ENCODE data around the gene DDX50. TPM values are rescaled to one million over a fixed set of nuclear protein-coding genes. Genes with fewer than 3 reads are reported as not detected.

DDX50 gene, protein sequence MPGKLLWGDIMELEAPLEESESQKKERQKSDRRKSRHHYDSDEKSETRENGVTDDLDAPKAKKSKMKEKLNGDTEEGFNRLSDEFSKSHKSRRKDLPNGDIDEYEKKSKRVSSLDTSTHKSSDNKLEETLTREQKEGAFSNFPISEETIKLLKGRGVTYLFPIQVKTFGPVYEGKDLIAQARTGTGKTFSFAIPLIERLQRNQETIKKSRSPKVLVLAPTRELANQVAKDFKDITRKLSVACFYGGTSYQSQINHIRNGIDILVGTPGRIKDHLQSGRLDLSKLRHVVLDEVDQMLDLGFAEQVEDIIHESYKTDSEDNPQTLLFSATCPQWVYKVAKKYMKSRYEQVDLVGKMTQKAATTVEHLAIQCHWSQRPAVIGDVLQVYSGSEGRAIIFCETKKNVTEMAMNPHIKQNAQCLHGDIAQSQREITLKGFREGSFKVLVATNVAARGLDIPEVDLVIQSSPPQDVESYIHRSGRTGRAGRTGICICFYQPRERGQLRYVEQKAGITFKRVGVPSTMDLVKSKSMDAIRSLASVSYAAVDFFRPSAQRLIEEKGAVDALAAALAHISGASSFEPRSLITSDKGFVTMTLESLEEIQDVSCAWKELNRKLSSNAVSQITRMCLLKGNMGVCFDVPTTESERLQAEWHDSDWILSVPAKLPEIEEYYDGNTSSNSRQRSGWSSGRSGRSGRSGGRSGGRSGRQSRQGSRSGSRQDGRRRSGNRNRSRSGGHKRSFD
- total RNA-seq, result 40.9 and 41.7 TPM in 2 replicates

GRCh38 chr10:68901105-68901927, at the start of gene DDX50:
DDX50 (plus strand) TSS chr10:68901315; CDS start chr10:68901385, 70 bp downstream.

DNA sequence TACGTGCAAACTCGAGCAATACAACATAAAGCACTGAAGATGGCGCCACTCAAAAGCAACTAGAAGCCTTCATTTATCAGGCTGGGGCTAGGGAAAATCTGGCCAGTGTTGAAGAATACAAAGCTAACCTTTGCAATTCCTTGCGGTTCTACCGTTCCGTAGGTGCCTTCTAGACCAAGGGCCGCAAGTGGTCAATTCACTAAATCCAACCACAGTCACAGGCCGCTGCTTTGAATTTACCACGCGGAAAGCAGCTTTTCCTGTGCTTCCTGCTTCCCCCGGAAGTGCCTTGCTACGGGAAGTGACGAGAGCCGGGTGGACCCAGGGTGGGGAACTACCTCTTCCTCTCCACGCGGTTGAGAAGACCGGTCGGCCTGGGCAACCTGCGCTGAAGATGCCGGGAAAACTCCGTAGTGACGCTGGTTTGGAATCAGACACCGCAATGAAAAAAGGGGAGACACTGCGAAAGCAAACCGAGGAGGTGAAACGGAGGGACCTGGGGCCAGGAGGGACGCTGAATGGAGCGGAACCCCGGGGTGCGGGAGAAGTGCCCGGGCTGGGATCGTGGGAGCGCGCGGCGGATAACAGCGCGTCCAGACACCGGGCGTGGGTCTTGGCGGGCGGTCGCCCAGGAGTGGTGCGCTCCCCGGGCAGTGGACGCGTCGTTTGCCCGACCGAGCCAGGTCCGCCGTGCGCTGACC, 54.9 kb downstream of the DDX50 start, which contains the start of gene DDX21:
DDX21 (plus strand) TSS at position 339 of the 701 bp plus-strand sequence; CDS start at position 395, 56 bp downstream.

GRCh38 chr10:68988530-68989316, 87.6 kb downstream of the DDX50 start, which contains the start of gene KIFBP:
KIFBP (plus strand) TSS chr10:68988803; CDS start chr10:68988833, 30 bp downstream.

Other genes with a start within 250 kb of the DDX50 start
- gene CCAR1, start 180.1 kb upstream of the DDX50 start, total RNA-seq, result 25.0 and 29.0 TPM in 2 replicates
- gene STOX1, start 73.8 kb upstream of the DDX50 start, total RNA-seq, result not detected in 2 replicates
- 83.7 and 120 TPM in 2 replicates for gene DDX21, start 54.9 kb downstream of the DDX50 start, total RNA-seq
- 28.8 and 35.5 TPM in 2 replicates for gene KIFBP, start 87.5 kb downstream of the DDX50 start, total RNA-seq
- gene SRGN, start 186.8 kb downstream of the DDX50 start, total RNA-seq, result 0.86 and 5.2 TPM in 2 replicates
- 19.3 and 21.1 TPM in 2 replicates for gene VPS26A, start 222.9 kb downstream of the DDX50 start, total RNA-seq